Natural killer cell treated with Interleukin-12 subunit alpha and Interleukin-12 subunit beta and Interleukin-15 and Interleukin-18, amount 100 ng/mL, for 72 hours (primary cell): ENCODE results near the gene TERB1. TPM values are rescaled to one million over a fixed set of nuclear protein-coding genes. Genes with fewer than 3 reads are reported as not detected.
A peak's percentile ranks its signal among the peaks of the same experiment; 100 is the strongest.
"Not testable (repeated sequence)": the region's sequence is repeated elsewhere in the genome, so short reads cannot be mapped to it uniquely, and the experiment has no call there.

ENCODE experiments used
- ATAC-seq, 2 donors: fragments of 150-1000 bp; cut with Tn5 transposase in 1 of 2; sonication (Bioruptor Pico), chemical (Tn5 transposase) in 1 of 2; 2 replicates each; pipeline ENCODE4 v1.10.0; 2021
- DNase-seq: peaks from one replicate; pipeline ENCODE4 v3.0.0; 2022; ENCODE audit warnings: low spot score
- H3K27ac Mint-ChIP-seq, 2 donors: 1 replicate in 1 of 2; 2 replicates in 1 of 2; pipeline ENCODE4 v1.8.0; 2022; ENCODE audit warnings: mixed read lengths in 2 of 2, mild to moderate bottlenecking in 1 of 2, moderate library complexity in 1 of 2
- H3K27me3 Mint-ChIP-seq, 2 donors: 1 replicate in 1 of 2; 2 replicates in 1 of 2; pipeline ENCODE4 v1.8.0; 2022; ENCODE audit warnings: mixed read lengths in 2 of 2
- H3K36me3 Mint-ChIP-seq: one replicate; pipeline ENCODE4 v1.8.0; 2022; ENCODE audit warnings: mixed read lengths
- H3K4me1 Mint-ChIP-seq, 2 donors: 1 replicate in 1 of 2; 2 replicates in 1 of 2; pipeline ENCODE4 v1.8.0; 2022; ENCODE audit warnings: low read depth in 2 of 2, mixed read lengths in 2 of 2, mild to moderate bottlenecking in 1 of 2
- H3K4me3 Mint-ChIP-seq: one replicate; pipeline ENCODE4 v1.8.0; 2022; ENCODE audit warnings: mixed read lengths
- H3K9me3 Mint-ChIP-seq: 2 replicates; pipeline ENCODE4 v1.8.0; 2022; ENCODE audit warnings: mixed read lengths
- total RNA-seq, 2 donors: library from RNA; stranded (reverse); gene quantifications; one replicate each; pipeline ENCODE4 v1.2.3, GENCODE V29; 2022

The TERB1 gene
- total RNA-seq, 2 donors from 2014 or later = 0.38 to 0.64 TPM

GRCh38 chr16:66800856-66801255, 528 bp downstream of the TERB1 start:
- ATAC-seq = no peak
- no peak for DNase-seq

GRCh38 chr16:66798161-66798560, 3.2 kb downstream of the TERB1 start:
- ATAC-seq (no peak), DNase-seq (no peak)
- H3K9me3 Mint-ChIP-seq = no peaks in the 10 kb centered on the region
- H3K4me1 Mint-ChIP-seq = no peaks in the 10 kb centered on the region
- H3K36me3 Mint-ChIP-seq = no peaks in the 10 kb centered on the region
- no peaks in the 10 kb centered on the region for H3K27me3 Mint-ChIP-seq
- no peak overlapping the region for H3K27ac Mint-ChIP-seq
- H3K4me3 Mint-ChIP-seq = no peak overlapping the region

More at GRCh38 chr16:66800856-66801255, 528 bp downstream of the TERB1 start:
- H3K27me3 Mint-ChIP-seq = no peaks in the 10 kb centered on the region
- H3K4me3 Mint-ChIP-seq = no peak overlapping the region
- H3K4me1 Mint-ChIP-seq = no peaks in the 10 kb centered on the region
- peaks cover 22% of the 10 kb centered on the region for H3K36me3 Mint-ChIP-seq
- H3K27ac Mint-ChIP-seq = no peak overlapping the region
- H3K9me3 Mint-ChIP-seq = no peaks in the 10 kb centered on the region

- ATAC-seq, H3K27ac Mint-ChIP-seq, H3K9me3 Mint-ChIP-seq, H3K4me3 Mint-ChIP-seq, H3K36me3 Mint-ChIP-seq, H3K27me3 Mint-ChIP-seq, H3K4me1 Mint-ChIP-seq, DNase-seq: not testable (repeated sequence)
These were observed 7.4 kb downstream of the TERB1 start for GRCh38 chr16:66793984-66794383.

- Mint-ChIP-seq H3K4me3 (no peak overlapping the region), H3K4me1 (no peaks in the 10 kb centered on the region), H3K9me3 (no peaks in the 10 kb centered on the region), H3K36me3 (no peaks in the 10 kb centered on the region), H3K27ac (no peak overlapping the region), H3K27me3 (peaks cover 0 to 5% of the 10 kb centered on the region in 2 donors)
- DNase-seq (no peak), ATAC-seq (no peak)
These were observed 11.2 kb downstream of the TERB1 start for GRCh38 chr16:66790130-66790733.

GRCh38 chr16:66787427-66787826, 14.0 kb downstream of the TERB1 start:
- ATAC-seq = no peak
- Mint-ChIP-seq H3K36me3 (no peaks in the 10 kb centered on the region), H3K27ac (no peak overlapping the region), H3K4me3 (no peak overlapping the region), H3K9me3 (no peaks in the 10 kb centered on the region), H3K4me1 (no peaks in the 10 kb centered on the region), H3K27me3 (peaks cover 0 to 5% of the 10 kb centered on the region in 2 donors)
- DNase-seq = no peak

GRCh38 chr16:66786551-66786950, 14.8 kb downstream of the TERB1 start:
- no peaks in the 10 kb centered on the region for H3K36me3 Mint-ChIP-seq
- DNase-seq (no peak), ATAC-seq (no peak)
- H3K27ac Mint-ChIP-seq = no peak overlapping the region
- H3K4me3 Mint-ChIP-seq = no peak overlapping the region
- H3K9me3 Mint-ChIP-seq = no peaks in the 10 kb centered on the region
- no peaks in the 10 kb centered on the region for H3K4me1 Mint-ChIP-seq
- H3K27me3 Mint-ChIP-seq = peaks cover 0 to 5% of the 10 kb centered on the region in 2 donors

GRCh38 chr16:66776457-66776856, 24.9 kb downstream of the TERB1 start:
- Mint-ChIP-seq H3K27me3 (no peaks in the 10 kb centered on the region), H3K36me3 (no peaks in the 10 kb centered on the region), H3K27ac (no peak overlapping the region), H3K4me3 (no peak overlapping the region), H3K4me1 (no peaks in the 10 kb centered on the region), H3K9me3 (no peaks in the 10 kb centered on the region)
- DNase-seq (no peak), ATAC-seq (no peak)

GRCh38 chr16:66774981-66775380, 26.4 kb downstream of the TERB1 start:
- ATAC-seq (no peak), DNase-seq (no peak)
- Mint-ChIP-seq H3K4me3 (no peak overlapping the region), H3K27me3 (no peaks in the 10 kb centered on the region), H3K9me3 (no peaks in the 10 kb centered on the region), H3K36me3 (no peaks in the 10 kb centered on the region), H3K4me1 (no peaks in the 10 kb centered on the region), H3K27ac (no peak overlapping the region)

GRCh38 chr16:66758086-66758485, 43.3 kb downstream of the TERB1 start:
- H3K9me3 Mint-ChIP-seq = no peaks in the 10 kb centered on the region
- H3K36me3 Mint-ChIP-seq = no peaks in the 10 kb centered on the region
- H3K4me1 Mint-ChIP-seq = no peaks in the 10 kb centered on the region
- H3K27ac Mint-ChIP-seq = no peak overlapping the region
- ATAC-seq = no peak
- no peak overlapping the region for H3K4me3 Mint-ChIP-seq
- DNase-seq = no peak
- H3K27me3 Mint-ChIP-seq = peaks cover under 1 to 5% of the 10 kb centered on the region in 2 donors

GRCh38 chr16:66754819-66755218, 46.6 kb downstream of the TERB1 start:
- no peak overlapping the region for H3K27ac Mint-ChIP-seq
- DNase-seq (no peak), ATAC-seq (no peak)
- peaks cover 0 to 10% of the 10 kb centered on the region in 2 donors for H3K27me3 Mint-ChIP-seq
- no peaks in the 10 kb centered on the region for H3K9me3 Mint-ChIP-seq
- H3K36me3 Mint-ChIP-seq = no peaks in the 10 kb centered on the region
- peaks cover 16 to 19% of the 10 kb centered on the region in 2 donors for H3K4me1 Mint-ChIP-seq
- no peak overlapping the region for H3K4me3 Mint-ChIP-seq

GRCh38 chr16:66754211-66754610, 47.2 kb downstream of the TERB1 start:
- ATAC-seq (no peak), DNase-seq (no peak)
- no peaks in the 10 kb centered on the region for H3K9me3 Mint-ChIP-seq
- peaks cover 2% of the 10 kb centered on the region for H3K36me3 Mint-ChIP-seq
- peaks cover 0 to 9% of the 10 kb centered on the region in 2 donors for H3K27me3 Mint-ChIP-seq
- H3K4me1 Mint-ChIP-seq = peaks cover 21 to 26% of the 10 kb centered on the region in 2 donors
- no peak overlapping the region for H3K27ac Mint-ChIP-seq
- no peak overlapping the region for H3K4me3 Mint-ChIP-seq

- no peaks in the 10 kb centered on the region for H3K9me3 Mint-ChIP-seq
- peaks cover 0 to 7% of the 10 kb centered on the region in 2 donors for H3K27me3 Mint-ChIP-seq
- peaks cover 28 to 35% of the 10 kb centered on the region in 2 donors for H3K4me1 Mint-ChIP-seq
- no peak for DNase-seq
- H3K4me3 Mint-ChIP-seq = no peak overlapping the region
- peaks cover 10% of the 10 kb centered on the region for H3K36me3 Mint-ChIP-seq
- H3K27ac Mint-ChIP-seq = no peak overlapping the region
- ATAC-seq = no peak
These were observed 48.4 kb downstream of the TERB1 start for GRCh38 chr16:66752958-66753357.

GRCh38 chr16:66752379-66752778, 49.0 kb downstream of the TERB1 start:
- peaks cover 0 to 7% of the 10 kb centered on the region in 2 donors for H3K27me3 Mint-ChIP-seq
- ATAC-seq = no peak
- H3K4me1 Mint-ChIP-seq = peaks cover 28 to 35% of the 10 kb centered on the region in 2 donors
- no peaks in the 10 kb centered on the region for H3K9me3 Mint-ChIP-seq
- DNase-seq = no peak
- peaks cover 10% of the 10 kb centered on the region for H3K36me3 Mint-ChIP-seq
- H3K27ac Mint-ChIP-seq = peak overlapping the region; percentile 59 to 61
- peak overlapping the region; percentile 81 for H3K4me3 Mint-ChIP-seq

GRCh38 chr16:66751992-66752322, 49.4 kb downstream of the TERB1 start:
- Mint-ChIP-seq H3K9me3 (no peaks in the 10 kb centered on the region), H3K27ac (peak overlapping the region; percentile 59 to 61), H3K36me3 (peaks cover 10% of the 10 kb centered on the region), H3K27me3 (peaks cover 0 to 7% of the 10 kb centered on the region in 2 donors), H3K4me1 (peaks cover 30 to 37% of the 10 kb centered on the region in 2 donors), H3K4me3 (peak overlapping the region; percentile 81)
- ATAC-seq = no peak
- no peak for DNase-seq
